ENCODE data around the gene SMTNL2.
A peak's percentile ranks its signal among the peaks of the same experiment; 100 is the strongest.
"Not testable (repeated sequence)": the region's sequence is repeated elsewhere in the genome, so short reads cannot be mapped to it uniquely, and the experiment has no call there.

Gene SMTNL2

DNA sequence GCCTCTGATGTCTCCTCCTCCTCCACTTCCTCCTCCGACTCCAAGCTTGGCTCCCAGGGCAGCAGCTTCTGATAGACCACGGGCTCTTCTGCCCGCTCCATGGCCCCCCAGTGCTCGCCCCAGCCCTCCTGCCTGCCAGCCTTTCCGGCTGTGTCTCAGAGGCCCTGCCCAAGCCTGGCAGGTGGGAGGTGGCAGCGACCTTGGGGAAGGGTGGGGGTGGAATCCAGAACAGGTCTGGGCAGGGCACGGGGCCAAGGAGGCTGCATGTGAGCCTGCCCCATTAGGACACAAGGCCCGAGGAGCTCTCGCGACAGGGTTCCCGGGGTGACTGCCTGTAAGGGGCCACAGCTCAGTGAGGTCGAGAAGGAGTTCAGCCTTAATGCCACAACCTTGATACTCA lies 23.9 kb upstream of the SMTNL2 start, which contains the start of gene GGT6:
Gene GGT6, minus strand, starts transcription at position 157 of the 400 bp plus-strand sequence. Its CDS starts 56 bp downstream, at position 101.
- DNase-seq (ENCODE audit: low spot score): no peak

GRCh38 chr17:4560837-4561256 lies 23.5 kb upstream of the SMTNL2 start:
- DNase-seq (ENCODE audit: low spot score): no peak

DNA sequence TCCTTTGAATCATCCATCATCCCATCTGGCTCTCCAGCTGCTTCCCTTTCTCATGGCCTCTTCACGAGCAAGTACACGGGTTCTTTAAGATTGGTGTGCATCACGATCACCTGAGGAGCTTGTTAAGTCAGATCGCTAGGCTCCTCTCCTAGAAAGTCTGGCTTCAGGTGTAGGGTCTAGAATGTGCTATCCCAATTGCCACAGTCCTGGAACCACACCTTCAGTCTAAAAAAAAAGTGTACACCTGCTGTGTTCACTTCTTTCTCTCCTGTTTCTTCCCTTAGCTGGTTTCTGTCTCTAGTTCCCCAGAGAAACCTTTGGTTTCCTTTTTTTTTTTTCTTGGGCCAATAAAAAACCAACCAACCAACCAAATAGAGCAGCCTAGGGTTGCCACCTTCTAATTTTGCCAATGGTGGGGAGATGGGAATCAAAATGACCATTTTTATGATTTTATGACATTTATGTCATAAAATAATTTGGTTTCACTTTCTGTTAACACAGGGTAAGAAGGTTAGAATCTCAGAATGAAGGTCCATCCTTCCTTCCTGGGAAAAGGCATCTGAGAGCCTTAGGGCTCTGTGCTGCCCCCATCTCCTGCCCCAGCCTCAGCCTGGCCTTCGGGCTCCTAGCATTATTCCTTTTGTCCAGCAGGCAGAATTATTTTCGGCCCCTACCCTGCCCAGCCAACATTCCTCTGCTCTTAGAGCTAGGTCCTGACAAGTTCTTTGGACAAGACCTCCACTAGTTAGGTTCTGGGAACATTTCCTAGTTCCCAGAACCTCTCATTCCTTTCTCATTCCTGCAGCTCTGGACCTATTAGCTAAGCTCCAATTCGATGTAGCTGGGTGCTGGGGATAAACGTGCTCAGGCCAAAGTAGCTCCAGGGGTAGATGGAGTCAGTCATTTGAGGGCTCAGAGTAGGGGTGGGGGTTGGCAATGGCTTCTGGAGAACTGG lies 22.0 kb upstream of the SMTNL2 start:
- no peak for DNase-seq (ENCODE audit: low spot score)

GRCh38 chr17:4565209-4566141 lies 18.9 kb upstream of the SMTNL2 start:
- DNase-seq (ENCODE audit: low spot score): peak; percentile 89

GRCh38 chr17:4566785-4567184 lies 17.5 kb upstream of the SMTNL2 start:
- peak; percentile 65 for DNase-seq (ENCODE audit: low spot score)

- DNase-seq (ENCODE audit: low spot score): no peak
These were observed 14.7 kb upstream of the SMTNL2 start for GRCh38 chr17:4569591-4569990.

- DNase-seq (ENCODE audit: low spot score): no peak
These were observed 12.2 kb upstream of the SMTNL2 start for GRCh38 chr17:4572131-4572530.

GRCh38 chr17:4573115-4573514 lies 11.2 kb upstream of the SMTNL2 start:
- DNase-seq (ENCODE audit: low spot score): no peak

DNA sequence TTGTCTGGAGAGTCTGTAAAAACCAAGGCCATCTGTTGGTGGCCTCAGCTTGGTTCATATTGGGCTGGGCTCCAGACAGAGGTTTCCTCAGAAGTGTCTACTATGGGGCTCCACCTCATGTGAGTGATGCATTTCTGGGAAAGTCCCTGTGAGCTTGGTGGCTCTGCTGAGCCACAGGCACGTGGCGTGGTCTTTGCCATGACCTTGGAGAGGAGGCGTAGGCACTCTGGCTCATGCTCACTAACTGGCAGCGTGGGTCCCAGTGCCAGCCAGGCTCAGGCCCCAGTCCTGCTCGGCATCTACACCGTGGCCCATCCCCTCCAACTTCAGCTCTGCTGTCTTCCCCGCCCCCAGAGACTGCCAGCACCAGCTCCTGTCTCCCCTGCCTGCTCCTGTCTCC lies 10.7 kb upstream of the SMTNL2 start:
- DNase-seq (ENCODE audit: low spot score): peak; percentile 28

DNA sequence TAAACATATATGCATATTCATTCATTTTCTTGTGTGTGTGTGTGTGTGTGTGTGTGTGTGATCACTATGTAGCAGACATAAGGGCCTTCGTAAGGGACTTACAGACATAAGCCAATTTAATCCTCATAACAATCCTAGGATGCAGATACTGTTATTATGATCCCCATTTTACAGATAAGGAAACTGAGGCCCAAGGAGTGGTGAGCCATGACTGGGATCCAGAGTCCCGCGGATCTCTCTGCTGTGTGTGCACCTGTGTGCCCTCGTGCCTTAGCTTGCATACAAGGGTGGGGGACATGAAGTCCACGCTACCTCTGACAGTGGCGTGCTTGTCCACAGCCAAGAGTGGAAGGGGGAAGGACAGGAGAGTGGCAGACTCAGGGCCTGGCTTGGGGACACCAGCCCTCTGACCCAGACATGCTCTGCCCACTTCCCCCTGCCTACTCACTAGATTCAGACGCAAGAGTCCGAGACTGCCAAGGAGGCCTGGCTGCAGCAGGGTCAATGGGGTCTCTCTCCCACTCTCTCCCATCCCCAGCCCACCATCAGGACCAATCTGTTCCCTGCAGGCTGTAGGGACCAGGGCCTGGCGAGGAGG lies 9.8 kb upstream of the SMTNL2 start:
- DNase-seq (ENCODE audit: low spot score): no peak

DNA sequence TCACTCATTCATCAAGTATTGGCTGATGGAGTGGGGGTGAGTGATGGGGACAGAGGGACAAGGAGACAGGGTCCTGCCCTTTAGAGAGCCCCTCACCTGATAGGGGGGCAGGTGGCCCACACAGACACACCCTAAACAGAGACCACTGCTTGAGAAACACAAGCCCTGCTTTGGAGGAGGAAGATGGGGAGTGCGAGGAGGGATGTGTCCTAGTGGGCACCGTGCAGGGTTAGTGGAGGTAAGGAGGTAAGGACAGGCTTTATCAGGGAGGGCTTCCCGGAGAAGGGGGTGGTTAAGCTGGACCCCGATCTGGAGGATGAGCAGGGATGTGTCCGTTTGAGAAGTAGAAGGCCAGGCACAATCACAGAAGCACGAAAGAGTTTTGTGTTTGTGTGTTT lies 8.2 kb upstream of the SMTNL2 start:
- DNase-seq (ENCODE audit: low spot score): no peak

- DNase-seq (ENCODE audit: low spot score): no peak
These were observed 7.5 kb upstream of the SMTNL2 start for GRCh38 chr17:4576729-4577322.

GRCh38 chr17:4577386-4577993 lies 6.8 kb upstream of the SMTNL2 start:
- DNase-seq (ENCODE audit: low spot score): no peak

DNA sequence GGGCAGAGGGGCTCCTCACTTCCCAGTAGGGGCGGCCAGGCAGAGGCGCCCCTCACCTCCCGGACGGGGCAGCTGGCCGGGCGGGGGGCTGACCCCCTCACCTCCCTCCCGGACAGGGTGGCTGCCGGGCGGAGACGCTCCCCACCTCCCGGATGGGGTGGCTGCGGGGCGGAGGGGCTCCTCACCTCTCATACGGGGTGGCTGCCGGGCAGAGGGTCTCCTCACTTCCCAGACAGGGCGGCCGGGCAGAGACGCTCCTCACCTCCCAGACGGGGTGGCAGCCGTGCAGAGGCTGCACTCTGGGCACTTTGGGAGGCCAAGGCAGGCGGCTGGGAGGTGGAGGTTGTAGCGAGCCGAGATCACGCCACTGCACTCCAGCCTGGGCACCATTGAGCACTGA lies 6.0 kb upstream of the SMTNL2 start:
- not testable (repeated sequence) for DNase-seq (ENCODE audit: low spot score)

DNA sequence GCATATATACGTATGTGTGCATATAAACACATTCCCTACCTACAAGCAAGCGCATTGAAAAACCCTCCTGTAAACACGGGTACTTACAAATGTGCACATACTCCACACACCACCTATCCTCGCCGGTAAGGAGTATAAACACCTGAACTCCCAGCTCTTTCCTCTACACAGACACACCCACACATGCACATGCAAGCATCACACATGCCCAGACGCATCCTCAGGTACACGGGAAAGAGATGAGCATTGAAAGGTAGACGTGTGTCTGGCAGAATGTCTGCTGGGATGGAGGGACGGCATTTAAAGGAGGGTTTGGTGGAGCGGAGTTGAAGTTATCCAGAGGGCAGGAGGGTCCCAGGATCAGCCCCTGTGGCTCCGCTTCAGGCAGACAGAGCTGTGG lies 4.7 kb upstream of the SMTNL2 start:
- no peak for DNase-seq (ENCODE audit: low spot score)

- no peak for DNase-seq (ENCODE audit: low spot score)
These were observed 4.0 kb upstream of the SMTNL2 start for GRCh38 chr17:4580291-4580690.

- no peak for DNase-seq (ENCODE audit: low spot score)
These were observed 2.2 kb upstream of the SMTNL2 start for GRCh38 chr17:4582101-4582501.

DNA sequence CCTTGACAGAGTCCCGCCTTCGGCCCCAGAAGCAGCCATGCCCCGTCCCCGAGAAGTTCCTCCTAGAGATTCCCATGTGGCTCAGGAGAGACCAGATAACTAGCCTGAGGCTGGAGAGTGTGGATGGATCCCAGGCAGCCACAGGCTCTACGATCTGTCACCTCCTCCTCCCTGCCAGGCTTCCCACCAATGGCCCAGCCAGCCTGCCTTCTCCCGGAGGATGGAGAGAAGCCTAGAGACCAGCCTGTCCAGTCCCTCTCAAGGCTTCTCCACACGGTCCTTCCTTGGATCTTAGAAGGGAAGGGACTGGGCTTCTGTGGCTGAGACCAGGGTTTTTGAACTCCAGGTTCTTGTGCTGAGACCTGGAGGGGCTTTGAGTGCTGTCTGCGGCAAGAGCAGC lies 1.6 kb upstream of the SMTNL2 start:
- DNase-seq (ENCODE audit: low spot score): no peak

DNA sequence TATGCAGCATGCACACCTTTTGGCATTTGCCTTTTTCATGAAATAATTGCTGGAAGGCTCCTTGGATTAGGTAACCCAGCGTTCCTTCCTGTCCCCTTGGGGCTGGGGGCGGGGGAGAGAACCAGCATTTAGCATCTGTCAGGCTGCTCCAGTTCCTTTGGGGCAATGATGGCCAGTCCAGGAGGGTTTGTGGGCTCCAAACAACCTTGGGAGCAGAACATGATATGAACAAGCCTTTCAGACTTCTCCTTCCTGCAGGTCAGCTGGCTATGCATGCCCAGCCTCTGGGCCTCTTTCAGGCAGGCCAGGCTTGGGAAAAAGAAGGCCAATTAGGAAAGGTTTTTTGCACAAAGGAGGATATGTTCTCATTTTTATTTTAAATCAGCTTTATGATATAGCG lies 1.1 kb upstream of the SMTNL2 start:
- DNase-seq (ENCODE audit: low spot score): no peak

GRCh38 chr17:4583782-4584100 lies 588 bp upstream of the SMTNL2 start:
- DNase-seq (ENCODE audit: low spot score): peak; percentile 72

DNA sequence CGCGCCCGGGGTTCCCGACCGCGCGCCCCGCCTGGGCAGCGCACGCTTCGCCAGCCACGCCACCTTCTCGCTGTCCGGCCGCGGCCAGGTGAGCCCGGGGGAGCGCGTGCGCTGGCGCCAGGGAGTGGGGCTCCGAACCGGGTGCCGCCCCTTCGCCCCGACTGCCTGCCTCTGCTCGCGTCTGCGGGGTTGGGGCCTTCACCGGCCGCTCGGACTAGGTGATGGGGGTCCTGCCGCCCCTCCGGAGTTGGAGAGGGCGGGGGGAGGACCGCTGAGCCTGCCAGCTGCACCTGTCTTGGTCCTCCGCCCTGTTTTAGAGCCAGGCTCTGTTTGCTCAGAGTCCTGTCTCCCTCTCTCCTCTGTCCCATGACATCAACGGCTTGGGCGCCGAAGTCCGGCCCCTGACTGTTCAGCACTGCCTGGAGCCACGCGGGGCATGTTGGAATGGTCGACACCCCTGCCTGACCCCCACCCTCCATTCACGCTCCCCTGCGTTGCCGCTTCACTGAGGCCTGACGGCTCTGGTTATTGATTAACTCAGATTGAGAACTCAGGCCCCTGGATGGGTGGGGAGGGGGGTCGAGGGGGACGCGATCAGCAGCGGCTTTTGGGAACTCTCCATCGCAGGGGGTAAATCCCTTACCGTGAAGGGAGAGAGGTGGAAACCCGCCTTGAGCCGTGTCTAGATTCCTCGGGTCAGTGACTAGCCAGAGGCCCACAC lies 748 bp downstream of the SMTNL2 start:
- no peak for DNase-seq (ENCODE audit: low spot score)

Measured in SW480 (cell line).